NB4 (cell line): ENCODE results near the gene ABCC8.

Source experiments
- CTCF ChIP-seq: IDR thresholded peaks from one replicate; pipeline ENCODE4 v1.5.1; 2012; ENCODE audit warnings: low read depth, low read length
- MAX ChIP-seq: IDR thresholded peaks from 2 replicates; pipeline ENCODE4 v1.6.1; 2011; ENCODE audit warnings: low read depth, low read length
- MYC ChIP-seq: IDR thresholded peaks from 2 replicates; pipeline ENCODE4 v1.6.1; 2011; ENCODE audit warnings: low read depth, low read length
- POLR2A ChIP-seq: IDR thresholded peaks from 2 replicates; pipeline ENCODE4 v1.6.1; 2011; ENCODE audit warnings: mild to moderate bottlenecking; ENCODE audit not compliant: insufficient read length; ENCODE audit errors: extremely low read depth

- TF ChIP-seq MAX (no peak), CTCF (no peak), POLR2A (no peak), MYC (no peak)
Observed at GRCh38 chr11:17516551-17517150, 40.0 kb upstream of the ABCC8 start.
